ENCODE data around the gene EDIL3.

The EDIL3 gene

GRCh38 chr5:84197538-84197937 lies 187.1 kb downstream of the EDIL3 start:
- TF ChIP-seq REST (IDR thresholded peaks at IDR 0.05; ENCODE audit: insufficient read depth in 1 of 2, low read depth in 2 of 2, low read length in 2 of 2) (no peak), POLR2AphosphoS5 (IDR thresholded peaks at IDR 0.05; ENCODE audit: low read depth, low read length) (no peak), SIN3A (IDR thresholded peaks at IDR 0.05; ENCODE audit: borderline replicate concordance, insufficient read depth, low read length) (no peak), TAF1 (IDR thresholded peaks at IDR 0.05; ENCODE audit: borderline replicate concordance, insufficient read depth, low read length) (no peak), FOXP2 (optimal IDR thresholded peaks at IDR 0.05; ENCODE audit: borderline replicate concordance, extremely low read depth, extremely low read length, insufficient read depth) (no peak)

GRCh38 chr5:84191281-84191680 lies 193.4 kb downstream of the EDIL3 start:
- no peak for TF ChIP-seq REST (IDR thresholded peaks at IDR 0.05; ENCODE audit: insufficient read depth in 1 of 2, low read depth in 2 of 2, low read length in 2 of 2)
- no peak for TF ChIP-seq POLR2AphosphoS5 (IDR thresholded peaks at IDR 0.05; ENCODE audit: low read depth, low read length)
- no peak for TF ChIP-seq FOXP2 (optimal IDR thresholded peaks at IDR 0.05; ENCODE audit: borderline replicate concordance, extremely low read depth, extremely low read length, insufficient read depth)
- TF ChIP-seq SIN3A (IDR thresholded peaks at IDR 0.05; ENCODE audit: borderline replicate concordance, insufficient read depth, low read length): no peak
- TF ChIP-seq TAF1 (IDR thresholded peaks at IDR 0.05; ENCODE audit: borderline replicate concordance, insufficient read depth, low read length): no peak

- TF ChIP-seq FOXP2 (optimal IDR thresholded peaks at IDR 0.05; ENCODE audit: borderline replicate concordance, extremely low read depth, extremely low read length, insufficient read depth) (no peak), TAF1 (IDR thresholded peaks at IDR 0.05; ENCODE audit: borderline replicate concordance, insufficient read depth, low read length) (no peak), POLR2AphosphoS5 (IDR thresholded peaks at IDR 0.05; ENCODE audit: low read depth, low read length) (no peak), SIN3A (IDR thresholded peaks at IDR 0.05; ENCODE audit: borderline replicate concordance, insufficient read depth, low read length) (no peak), REST (IDR thresholded peaks at IDR 0.05; ENCODE audit: insufficient read depth in 1 of 2, low read depth in 2 of 2, low read length in 2 of 2) (no peak)
Measured at GRCh38 chr5:84184857-84185256, 199.8 kb downstream of the EDIL3 start.

- TF ChIP-seq FOXP2 (optimal IDR thresholded peaks at IDR 0.05; ENCODE audit: borderline replicate concordance, extremely low read depth, extremely low read length, insufficient read depth) (no peak), TAF1 (IDR thresholded peaks at IDR 0.05; ENCODE audit: borderline replicate concordance, insufficient read depth, low read length) (no peak), REST (IDR thresholded peaks at IDR 0.05; ENCODE audit: insufficient read depth in 1 of 2, low read depth in 2 of 2, low read length in 2 of 2) (no peak)
Measured at GRCh38 chr5:84181093-84181492, 203.6 kb downstream of the EDIL3 start.

- TF ChIP-seq REST (IDR thresholded peaks at IDR 0.05; ENCODE audit: insufficient read depth in 1 of 2, low read depth in 2 of 2, low read length in 2 of 2) (no peak), FOXP2 (optimal IDR thresholded peaks at IDR 0.05; ENCODE audit: borderline replicate concordance, extremely low read depth, extremely low read length, insufficient read depth) (no peak), TAF1 (IDR thresholded peaks at IDR 0.05; ENCODE audit: borderline replicate concordance, insufficient read depth, low read length) (no peak)
Measured at GRCh38 chr5:84168841-84169240, 215.8 kb downstream of the EDIL3 start.

Data from PFSK-1 (cell line).